GM23338 (cell line): ENCODE results near the gene CACNA2D3. TPM values are rescaled to one million over a fixed set of nuclear protein-coding genes. Genes with fewer than 3 reads are reported as not detected.

Experiments
- ATAC-seq: fragments of 200-7000 bp; cut with Tn5 transposase; 3 replicates; pipeline ENCODE4 v1.9.1; 2020
- DNase-seq: peaks from one replicate; pipeline ENCODE4 v3.0.0-alpha.2; 2015; ENCODE audit warnings: low spot score
- H2AFZ ChIP-seq: fragments of 200-600 bp; sonication (generic); 2 replicates; pipeline ENCODE4 v1.8.0; 2016; ENCODE audit warnings: antibody characterized with exemption, mild to moderate bottlenecking, moderate library complexity
- H3F3A ChIP-seq: fragments of 200-600 bp; sonication (generic); replicated peaks from 2 replicates; pipeline ENCODE4 v1.8.0; 2017; ENCODE audit warnings: antibody characterized with exemption, mixed run types, low read depth
- H3K27ac ChIP-seq: fragments of 200-600 bp; sonication (generic); 2 replicates; pipeline ENCODE4 v1.6.1; 2016; ENCODE audit warnings: low read depth
- H3K27me3 ChIP-seq: fragments of 200-600 bp; sonication (generic); 2 replicates; pipeline ENCODE4 v1.8.0; 2016; ENCODE audit warnings: mild to moderate bottlenecking, mixed run types, moderate library complexity; ENCODE audit not compliant: insufficient read depth
- H3K36me3 ChIP-seq: fragments of 200-600 bp; sonication (generic); 2 replicates; pipeline ENCODE4 v1.8.0; 2016; ENCODE audit warnings: mild to moderate bottlenecking; ENCODE audit not compliant: insufficient read depth
- H3K4me1 ChIP-seq: fragments of 200-600 bp; sonication (generic); 2 replicates; pipeline ENCODE4 v1.8.0; 2016; ENCODE audit warnings: mild to moderate bottlenecking, moderate library complexity; ENCODE audit not compliant: insufficient read depth
- H3K4me2 ChIP-seq: fragments of 200-600 bp; sonication (generic); 2 replicates; pipeline ENCODE4 v1.7.1; 2017; ENCODE audit warnings: mixed run types
- H3K4me3 ChIP-seq: fragments of 200-600 bp; sonication (generic); 2 replicates; pipeline ENCODE4 v1.6.1; 2016; ENCODE audit warnings: mixed run types
- H3K79me2 ChIP-seq: fragments of 200-600 bp; sonication (generic); replicated peaks from 2 replicates; pipeline ENCODE4 v1.8.0; 2017; ENCODE audit warnings: mild to moderate bottlenecking; ENCODE audit not compliant: insufficient read depth
- H3K9me2 ChIP-seq: fragments of 200-600 bp; sonication (generic); 2 replicates; pipeline ENCODE4 v1.8.0; 2017; ENCODE audit not compliant: insufficient read depth
- H4K20me1 ChIP-seq: fragments of 200-600 bp; sonication (generic); replicated peaks from 2 replicates; pipeline ENCODE4 v1.8.0; 2017; ENCODE audit warnings: mild to moderate bottlenecking; ENCODE audit not compliant: insufficient read depth
- H3K27ac Mint-ChIP-seq: 2 replicates; pipeline ENCODE4 v1.8.0; 2020; ENCODE audit warnings: inconsistent platforms, mild to moderate bottlenecking, moderate library complexity, mixed read lengths
- H3K27me3 Mint-ChIP-seq: 3 replicates; pipeline ENCODE4 v1.8.0; 2022; ENCODE audit warnings: low read depth, mild to moderate bottlenecking, moderate library complexity, mixed read lengths, inconsistent platforms; ENCODE audit not compliant: insufficient read depth, poor library complexity
- H3K36me3 Mint-ChIP-seq: 3 replicates; pipeline ENCODE4 v1.8.0; 2021; ENCODE audit warnings: low read depth, mild to moderate bottlenecking, inconsistent platforms, moderate library complexity, mixed read lengths
- H3K4me1 Mint-ChIP-seq: 3 replicates; pipeline ENCODE4 v1.8.0; 2020; ENCODE audit warnings: mild to moderate bottlenecking, inconsistent platforms, mixed read lengths
- H3K4me3 Mint-ChIP-seq: 3 replicates; pipeline ENCODE4 v1.8.0; 2021; ENCODE audit warnings: moderate library complexity, mild to moderate bottlenecking, inconsistent platforms, mixed read lengths
- H3K9me3 Mint-ChIP-seq: 3 replicates; pipeline ENCODE4 v1.8.0; 2020; ENCODE audit warnings: moderate library complexity, mild to moderate bottlenecking, inconsistent platforms, mixed read lengths
- CREB1 ChIP-seq: fragments of 250-450 bp; sonication (Bioruptor Pico); IDR thresholded peaks from 2 replicates; pipeline ENCODE4 v1.5.0; 2020; ENCODE audit warnings: low read depth, mild to moderate bottlenecking, moderate library complexity
- EZH2 ChIP-seq: fragments of 200-600 bp; sonication (generic); IDR thresholded peaks from one replicate; pipeline ENCODE4 v1.8.0; 2017; ENCODE audit warnings: antibody characterized with exemption, mild to moderate bottlenecking, low read depth; ENCODE audit not compliant: unreplicated experiment
- EZH2phosphoT487 ChIP-seq: fragments of 200-600 bp; sonication (generic); IDR thresholded peaks from one replicate; pipeline ENCODE4 v1.8.1; 2018; ENCODE audit warnings: antibody characterized with exemption; ENCODE audit not compliant: unreplicated experiment
- JUNB ChIP-seq: IDR thresholded peaks from one replicate; pipeline ENCODE4 v1.6.1; 2016; ENCODE audit warnings: antibody characterized with exemption; ENCODE audit not compliant: unreplicated experiment
- NANOG ChIP-seq: IDR thresholded peaks from 2 replicates; pipeline ENCODE4 v1.6.1; 2016; ENCODE audit warnings: antibody characterized with exemption, borderline replicate concordance
- POLR2AphosphoS5 ChIP-seq: IDR thresholded peaks from 2 replicates; pipeline ENCODE4 v1.6.1; 2016; ENCODE audit warnings: antibody characterized with exemption, low read depth
- STAT1 ChIP-seq: IDR thresholded peaks from one replicate; pipeline ENCODE4 v1.6.1; 2016; ENCODE audit warnings: antibody characterized with exemption; ENCODE audit not compliant: unreplicated experiment
- ZNF114 ChIP-seq: fragments of 250-450 bp; sonication (Bioruptor Pico); IDR thresholded peaks from 2 replicates; pipeline ENCODE4 v1.5.0; 2020; ENCODE audit warnings: mild to moderate bottlenecking, moderate library complexity
- ZNF331 ChIP-seq: fragments of 250-450 bp; sonication (Bioruptor Pico); IDR thresholded peaks from 2 replicates; pipeline ENCODE4 v1.5.0; 2020; ENCODE audit warnings: low read depth, mild to moderate bottlenecking, moderate library complexity
- polyA plus RNA-seq: library from polyadenylated mRNA; unstranded; fragments of >200 nt; fragmentation: Nextera tagmentation; extraction: Ambion mirVana; gene quantifications from 2 replicates; pipeline ENCODE4 v1.2.1, GENCODE V29; 2016
- total RNA-seq: library from RNA; depleted of rRNA; stranded (reverse); fragments of >200 nt; shearing (Covaris generic); gene quantifications from 2 replicates; pipeline ENCODE4 v1.2.3, GENCODE V29; 2014
- TF ChIP-seq, protein P1 (sequence below): IDR thresholded peaks from 2 replicates; pipeline ENCODE4 v1.6.1; 2016; ENCODE audit warnings: antibody characterized with exemption
- TF ChIP-seq, protein P2 (sequence below): fragments of 250-450 bp; sonication (Bioruptor Pico); IDR thresholded peaks from 2 replicates; pipeline ENCODE4 v1.5.0; 2020; ENCODE audit warnings: mild to moderate bottlenecking, moderate library complexity
- TF ChIP-seq, protein P3 (sequence below): IDR thresholded peaks from one replicate; pipeline ENCODE4 v1.6.1; 2018; ENCODE audit warnings: antibody characterized with exemption; ENCODE audit not compliant: unreplicated experiment
- TF ChIP-seq, protein P4 (sequence below), 2 experiments: fragments of 200-600 bp in 1 of 2; sonication (generic) in 1 of 2; conservative IDR thresholded peaks; 2 replicates each; pipeline versions ENCODE4 v1.5.1 to v1.6.1; 2016 to 2017; ENCODE audit warnings: antibody characterized with exemption in 2 of 2, low read depth in 2 of 2, mild to moderate bottlenecking in 2 of 2, moderate library complexity in 1 of 2

The CACNA2D3 gene
- total and polyA plus RNA-seq, 2 experiments from 2014 or later = 2.2 to 2.3 TPM

DNA sequence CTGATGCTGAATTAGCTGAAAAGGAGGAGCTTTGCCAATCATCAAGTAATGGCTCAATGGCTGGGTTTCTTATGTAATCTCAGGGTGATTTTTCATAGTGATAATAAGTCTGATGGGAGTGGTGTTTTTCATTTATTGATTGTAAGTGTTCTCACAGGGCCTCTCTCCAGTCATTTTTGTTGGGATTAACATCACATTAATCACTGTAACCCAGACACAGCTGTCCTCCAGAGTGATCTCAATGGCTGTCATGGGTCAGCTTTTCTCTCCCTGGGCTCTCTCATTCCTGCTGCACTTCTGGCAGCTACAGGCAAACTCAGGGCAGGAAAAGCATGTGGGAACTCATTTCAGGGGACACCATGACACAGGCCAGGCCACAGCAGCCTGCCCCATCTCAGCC lies 642.6 kb downstream of the CACNA2D3 start:
- H3K4me1 Mint-ChIP-seq = peaks cover 3% of the 10 kb centered on the region; the same call in 2 of the 3 replicates
- no peaks in the 10 kb centered on the region for H3K9me3 Mint-ChIP-seq
- no peaks in the 10 kb centered on the region for H3K27me3 Mint-ChIP-seq
- Histone ChIP-seq H3K36me3 (no peaks in the 10 kb centered on the region), H3K79me2 (no peaks in the 10 kb centered on the region), H3K27me3 (no peaks in the 10 kb centered on the region), H3K27ac (no peak overlapping the region), H3K4me3 (no peak overlapping the region), H3F3A (no peaks in the 10 kb centered on the region), H3K4me1 (peaks cover 2% of the 10 kb centered on the region; the same call in 1 of the 2 replicates), H4K20me1 (no peaks in the 10 kb centered on the region), H3K4me2 (no peak overlapping the region), H2AFZ (no peak overlapping the region), H3K9me2 (peaks cover 20% of the 10 kb centered on the region; the same call in 1 of the 2 replicates)
- TF ChIP-seq POLR2AphosphoS5 (no peak), ZNF114 (CRISPR knock-in tag) (no peak), ZNF331 (CRISPR knock-in tag) (no peak), CREB1 (CRISPR knock-in tag) (no peak), EZH2phosphoT487 (no peak), JUNB (no peak), NANOG (no peak), EZH2 (no peak), STAT1 (no peak)
- TF ChIP-seq, protein P1, sequence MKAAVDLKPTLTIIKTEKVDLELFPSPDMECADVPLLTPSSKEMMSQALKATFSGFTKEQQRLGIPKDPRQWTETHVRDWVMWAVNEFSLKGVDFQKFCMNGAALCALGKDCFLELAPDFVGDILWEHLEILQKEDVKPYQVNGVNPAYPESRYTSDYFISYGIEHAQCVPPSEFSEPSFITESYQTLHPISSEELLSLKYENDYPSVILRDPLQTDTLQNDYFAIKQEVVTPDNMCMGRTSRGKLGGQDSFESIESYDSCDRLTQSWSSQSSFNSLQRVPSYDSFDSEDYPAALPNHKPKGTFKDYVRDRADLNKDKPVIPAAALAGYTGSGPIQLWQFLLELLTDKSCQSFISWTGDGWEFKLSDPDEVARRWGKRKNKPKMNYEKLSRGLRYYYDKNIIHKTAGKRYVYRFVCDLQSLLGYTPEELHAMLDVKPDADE = no peak
- TF ChIP-seq, protein P2, sequence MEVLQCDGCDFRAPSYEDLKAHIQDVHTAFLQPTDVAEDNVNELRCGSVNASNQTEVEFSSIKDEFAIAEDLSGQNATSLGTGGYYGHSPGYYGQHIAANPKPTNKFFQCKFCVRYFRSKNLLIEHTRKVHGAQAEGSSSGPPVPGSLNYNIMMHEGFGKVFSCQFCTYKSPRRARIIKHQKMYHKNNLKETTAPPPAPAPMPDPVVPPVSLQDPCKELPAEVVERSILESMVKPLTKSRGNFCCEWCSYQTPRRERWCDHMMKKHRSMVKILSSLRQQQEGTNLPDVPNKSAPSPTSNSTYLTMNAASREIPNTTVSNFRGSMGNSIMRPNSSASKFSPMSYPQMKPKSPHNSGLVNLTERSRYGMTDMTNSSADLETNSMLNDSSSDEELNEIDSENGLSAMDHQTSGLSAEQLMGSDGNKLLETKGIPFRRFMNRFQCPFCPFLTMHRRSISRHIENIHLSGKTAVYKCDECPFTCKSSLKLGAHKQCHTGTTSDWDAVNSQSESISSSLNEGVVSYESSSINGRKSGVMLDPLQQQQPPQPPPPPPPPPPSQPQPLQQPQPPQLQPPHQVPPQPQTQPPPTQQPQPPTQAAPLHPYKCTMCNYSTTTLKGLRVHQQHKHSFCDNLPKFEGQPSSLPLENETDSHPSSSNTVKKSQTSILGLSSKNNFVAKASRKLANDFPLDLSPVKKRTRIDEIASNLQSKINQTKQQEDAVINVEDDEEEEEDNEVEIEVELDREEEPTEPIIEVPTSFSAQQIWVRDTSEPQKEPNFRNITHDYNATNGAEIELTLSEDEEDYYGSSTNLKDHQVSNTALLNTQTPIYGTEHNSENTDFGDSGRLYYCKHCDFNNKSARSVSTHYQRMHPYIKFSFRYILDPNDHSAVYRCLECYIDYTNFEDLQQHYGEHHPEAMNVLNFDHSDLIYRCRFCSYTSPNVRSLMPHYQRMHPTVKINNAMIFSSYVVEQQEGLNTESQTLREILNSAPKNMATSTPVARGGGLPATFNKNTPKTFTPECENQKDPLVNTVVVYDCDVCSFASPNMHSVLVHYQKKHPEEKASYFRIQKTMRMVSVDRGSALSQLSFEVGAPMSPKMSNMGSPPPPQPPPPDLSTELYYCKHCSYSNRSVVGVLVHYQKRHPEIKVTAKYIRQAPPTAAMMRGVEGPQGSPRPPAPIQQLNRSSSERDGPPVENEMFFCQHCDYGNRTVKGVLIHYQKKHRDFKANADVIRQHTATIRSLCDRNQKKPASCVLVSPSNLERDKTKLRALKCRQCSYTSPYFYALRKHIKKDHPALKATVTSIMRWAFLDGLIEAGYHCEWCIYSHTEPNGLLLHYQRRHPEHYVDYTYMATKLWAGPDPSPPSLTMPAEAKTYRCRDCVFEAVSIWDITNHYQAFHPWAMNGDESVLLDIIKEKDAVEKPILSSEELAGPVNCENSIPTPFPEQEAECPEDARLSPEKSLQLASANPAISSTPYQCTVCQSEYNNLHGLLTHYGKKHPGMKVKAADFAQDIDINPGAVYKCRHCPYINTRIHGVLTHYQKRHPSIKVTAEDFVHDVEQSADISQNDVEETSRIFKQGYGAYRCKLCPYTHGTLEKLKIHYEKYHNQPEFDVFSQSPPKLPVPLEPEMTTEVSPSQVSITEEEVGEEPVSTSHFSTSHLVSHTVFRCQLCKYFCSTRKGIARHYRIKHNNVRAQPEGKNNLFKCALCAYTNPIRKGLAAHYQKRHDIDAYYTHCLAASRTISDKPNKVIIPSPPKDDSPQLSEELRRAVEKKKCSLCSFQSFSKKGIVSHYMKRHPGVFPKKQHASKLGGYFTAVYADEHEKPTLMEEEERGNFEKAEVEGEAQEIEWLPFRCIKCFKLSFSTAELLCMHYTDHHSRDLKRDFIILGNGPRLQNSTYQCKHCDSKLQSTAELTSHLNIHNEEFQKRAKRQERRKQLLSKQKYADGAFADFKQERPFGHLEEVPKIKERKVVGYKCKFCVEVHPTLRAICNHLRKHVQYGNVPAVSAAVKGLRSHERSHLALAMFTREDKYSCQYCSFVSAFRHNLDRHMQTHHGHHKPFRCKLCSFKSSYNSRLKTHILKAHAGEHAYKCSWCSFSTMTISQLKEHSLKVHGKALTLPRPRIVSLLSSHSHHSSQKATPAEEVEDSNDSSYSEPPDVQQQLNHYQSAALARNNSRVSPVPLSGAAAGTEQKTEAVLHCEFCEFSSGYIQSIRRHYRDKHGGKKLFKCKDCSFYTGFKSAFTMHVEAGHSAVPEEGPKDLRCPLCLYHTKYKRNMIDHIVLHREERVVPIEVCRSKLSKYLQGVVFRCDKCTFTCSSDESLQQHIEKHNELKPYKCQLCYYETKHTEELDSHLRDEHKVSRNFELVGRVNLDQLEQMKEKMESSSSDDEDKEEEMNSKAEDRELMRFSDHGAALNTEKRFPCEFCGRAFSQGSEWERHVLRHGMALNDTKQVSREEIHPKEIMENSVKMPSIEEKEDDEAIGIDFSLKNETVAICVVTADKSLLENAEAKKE (CRISPR knock-in tag) = no peak
- TF ChIP-seq, protein P3, sequence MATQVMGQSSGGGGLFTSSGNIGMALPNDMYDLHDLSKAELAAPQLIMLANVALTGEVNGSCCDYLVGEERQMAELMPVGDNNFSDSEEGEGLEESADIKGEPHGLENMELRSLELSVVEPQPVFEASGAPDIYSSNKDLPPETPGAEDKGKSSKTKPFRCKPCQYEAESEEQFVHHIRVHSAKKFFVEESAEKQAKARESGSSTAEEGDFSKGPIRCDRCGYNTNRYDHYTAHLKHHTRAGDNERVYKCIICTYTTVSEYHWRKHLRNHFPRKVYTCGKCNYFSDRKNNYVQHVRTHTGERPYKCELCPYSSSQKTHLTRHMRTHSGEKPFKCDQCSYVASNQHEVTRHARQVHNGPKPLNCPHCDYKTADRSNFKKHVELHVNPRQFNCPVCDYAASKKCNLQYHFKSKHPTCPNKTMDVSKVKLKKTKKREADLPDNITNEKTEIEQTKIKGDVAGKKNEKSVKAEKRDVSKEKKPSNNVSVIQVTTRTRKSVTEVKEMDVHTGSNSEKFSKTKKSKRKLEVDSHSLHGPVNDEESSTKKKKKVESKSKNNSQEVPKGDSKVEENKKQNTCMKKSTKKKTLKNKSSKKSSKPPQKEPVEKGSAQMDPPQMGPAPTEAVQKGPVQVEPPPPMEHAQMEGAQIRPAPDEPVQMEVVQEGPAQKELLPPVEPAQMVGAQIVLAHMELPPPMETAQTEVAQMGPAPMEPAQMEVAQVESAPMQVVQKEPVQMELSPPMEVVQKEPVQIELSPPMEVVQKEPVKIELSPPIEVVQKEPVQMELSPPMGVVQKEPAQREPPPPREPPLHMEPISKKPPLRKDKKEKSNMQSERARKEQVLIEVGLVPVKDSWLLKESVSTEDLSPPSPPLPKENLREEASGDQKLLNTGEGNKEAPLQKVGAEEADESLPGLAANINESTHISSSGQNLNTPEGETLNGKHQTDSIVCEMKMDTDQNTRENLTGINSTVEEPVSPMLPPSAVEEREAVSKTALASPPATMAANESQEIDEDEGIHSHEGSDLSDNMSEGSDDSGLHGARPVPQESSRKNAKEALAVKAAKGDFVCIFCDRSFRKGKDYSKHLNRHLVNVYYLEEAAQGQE = no peak
- TF ChIP-seq, protein P4, sequence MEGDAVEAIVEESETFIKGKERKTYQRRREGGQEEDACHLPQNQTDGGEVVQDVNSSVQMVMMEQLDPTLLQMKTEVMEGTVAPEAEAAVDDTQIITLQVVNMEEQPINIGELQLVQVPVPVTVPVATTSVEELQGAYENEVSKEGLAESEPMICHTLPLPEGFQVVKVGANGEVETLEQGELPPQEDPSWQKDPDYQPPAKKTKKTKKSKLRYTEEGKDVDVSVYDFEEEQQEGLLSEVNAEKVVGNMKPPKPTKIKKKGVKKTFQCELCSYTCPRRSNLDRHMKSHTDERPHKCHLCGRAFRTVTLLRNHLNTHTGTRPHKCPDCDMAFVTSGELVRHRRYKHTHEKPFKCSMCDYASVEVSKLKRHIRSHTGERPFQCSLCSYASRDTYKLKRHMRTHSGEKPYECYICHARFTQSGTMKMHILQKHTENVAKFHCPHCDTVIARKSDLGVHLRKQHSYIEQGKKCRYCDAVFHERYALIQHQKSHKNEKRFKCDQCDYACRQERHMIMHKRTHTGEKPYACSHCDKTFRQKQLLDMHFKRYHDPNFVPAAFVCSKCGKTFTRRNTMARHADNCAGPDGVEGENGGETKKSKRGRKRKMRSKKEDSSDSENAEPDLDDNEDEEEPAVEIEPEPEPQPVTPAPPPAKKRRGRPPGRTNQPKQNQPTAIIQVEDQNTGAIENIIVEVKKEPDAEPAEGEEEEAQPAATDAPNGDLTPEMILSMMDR (conservative IDR thresholded peaks at IDR 0.05; ENCODE audit: low read depth in 2 of 2) = no peak
- ATAC-seq (no peak), DNase-seq (no peak)
- H3K36me3 Mint-ChIP-seq = no peaks in the 10 kb centered on the region
- no peak overlapping the region for H3K27ac Mint-ChIP-seq
- no peak overlapping the region for H3K4me3 Mint-ChIP-seq
